ENCODE measurements around the gene SH2B3.
"Not testable (repeated sequence)": the region's sequence is repeated elsewhere in the genome, so short reads cannot be mapped to it uniquely, and the experiment has no call there.

Gene SH2B3

GRCh38 chr12:111367661-111368221, 38.0 kb upstream of the SH2B3 start:
- Histone ChIP-seq H3K36me3 (ENCODE audit: control insufficient read depth, insufficient read depth, low read length) (no peaks in the 10 kb centered on the region), H3K4me3 (replicated peaks; ENCODE audit: low read depth, low read length) (no peak overlapping the region), H3K27me3 (replicated peaks; ENCODE audit: control insufficient read depth, insufficient read depth, low read length) (no peaks in the 10 kb centered on the region)
- TF ChIP-seq, protein P1, sequence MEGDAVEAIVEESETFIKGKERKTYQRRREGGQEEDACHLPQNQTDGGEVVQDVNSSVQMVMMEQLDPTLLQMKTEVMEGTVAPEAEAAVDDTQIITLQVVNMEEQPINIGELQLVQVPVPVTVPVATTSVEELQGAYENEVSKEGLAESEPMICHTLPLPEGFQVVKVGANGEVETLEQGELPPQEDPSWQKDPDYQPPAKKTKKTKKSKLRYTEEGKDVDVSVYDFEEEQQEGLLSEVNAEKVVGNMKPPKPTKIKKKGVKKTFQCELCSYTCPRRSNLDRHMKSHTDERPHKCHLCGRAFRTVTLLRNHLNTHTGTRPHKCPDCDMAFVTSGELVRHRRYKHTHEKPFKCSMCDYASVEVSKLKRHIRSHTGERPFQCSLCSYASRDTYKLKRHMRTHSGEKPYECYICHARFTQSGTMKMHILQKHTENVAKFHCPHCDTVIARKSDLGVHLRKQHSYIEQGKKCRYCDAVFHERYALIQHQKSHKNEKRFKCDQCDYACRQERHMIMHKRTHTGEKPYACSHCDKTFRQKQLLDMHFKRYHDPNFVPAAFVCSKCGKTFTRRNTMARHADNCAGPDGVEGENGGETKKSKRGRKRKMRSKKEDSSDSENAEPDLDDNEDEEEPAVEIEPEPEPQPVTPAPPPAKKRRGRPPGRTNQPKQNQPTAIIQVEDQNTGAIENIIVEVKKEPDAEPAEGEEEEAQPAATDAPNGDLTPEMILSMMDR (IDR thresholded peaks at IDR 0.05; ENCODE audit: insufficient read depth, low read length, poor library complexity, severe bottlenecking): no peak
- no peak for DNase-seq (ENCODE audit: extremely low read depth, insufficient read length)

DNA sequence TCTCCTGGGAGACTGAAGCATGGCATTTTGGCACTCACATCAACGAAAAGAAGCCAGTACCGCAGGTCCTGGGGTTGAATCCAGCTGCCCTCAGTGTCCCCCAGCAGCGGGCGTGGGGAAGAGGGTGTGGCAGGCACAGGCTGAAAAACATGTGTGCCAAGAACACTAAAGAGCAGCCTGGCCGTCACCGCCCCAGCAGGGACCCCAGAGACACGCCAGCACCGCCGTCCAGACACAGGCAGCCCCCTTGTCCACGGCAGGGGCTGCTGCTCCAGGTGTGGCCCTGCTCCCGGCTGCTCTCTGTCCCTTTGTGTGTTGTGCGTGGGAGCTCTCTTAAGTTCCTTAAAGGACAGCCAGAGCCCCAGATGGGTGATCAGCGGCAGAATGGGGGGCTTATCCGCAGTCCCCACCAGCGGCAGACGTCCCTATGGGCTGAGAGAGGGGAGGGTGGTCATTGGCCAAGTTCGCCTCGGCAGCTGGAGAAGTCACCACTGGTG, 37.4 kb upstream of the SH2B3 start:
- Histone ChIP-seq H3K36me3 (ENCODE audit: control insufficient read depth, insufficient read depth, low read length) (no peaks in the 10 kb centered on the region), H3K27me3 (replicated peaks; ENCODE audit: control insufficient read depth, insufficient read depth, low read length) (no peaks in the 10 kb centered on the region), H3K4me3 (replicated peaks; ENCODE audit: low read depth, low read length) (peak overlapping the region; percentile 80)
- TF ChIP-seq, protein P1 (IDR thresholded peaks at IDR 0.05; ENCODE audit: insufficient read depth, low read length, poor library complexity, severe bottlenecking): no peak
- no peak for DNase-seq (ENCODE audit: extremely low read depth, insufficient read length)

GRCh38 chr12:111368788-111369495, 36.8 kb upstream of the SH2B3 start, which contains the start of gene PHETA1:
TSS of gene PHETA1 (minus strand) at chr12:111369095. CDS start at chr12:111363427, 5,668 bp downstream.
- DNase-seq (ENCODE audit: extremely low read depth, insufficient read length): peak; percentile 84
- Histone ChIP-seq H3K27me3 (replicated peaks; ENCODE audit: control insufficient read depth, insufficient read depth, low read length) (no peaks in the 10 kb centered on the region), H3K4me3 (replicated peaks; ENCODE audit: low read depth, low read length) (peak within 1 kb of the TSS; percentile 80), H3K36me3 (ENCODE audit: control insufficient read depth, insufficient read depth, low read length) (no peaks in the 10 kb centered on the region)
- TF ChIP-seq, protein P1 (IDR thresholded peaks at IDR 0.05; ENCODE audit: insufficient read depth, low read length, poor library complexity, severe bottlenecking): no peak

- no peaks in the 10 kb centered on the region for H3K27me3 ChIP-seq (replicated peaks; ENCODE audit: control insufficient read depth, insufficient read depth, low read length)
- TF ChIP-seq, protein P1 (IDR thresholded peaks at IDR 0.05; ENCODE audit: insufficient read depth, low read length, poor library complexity, severe bottlenecking): no peak
- no peak for DNase-seq (ENCODE audit: extremely low read depth, insufficient read length)
- H3K4me3 ChIP-seq (replicated peaks; ENCODE audit: low read depth, low read length): peak overlapping the region; percentile 80
- H3K36me3 ChIP-seq (ENCODE audit: control insufficient read depth, insufficient read depth, low read length): no peaks in the 10 kb centered on the region
Observed at GRCh38 chr12:111369496-111370220, 36.1 kb upstream of the SH2B3 start.

DNA sequence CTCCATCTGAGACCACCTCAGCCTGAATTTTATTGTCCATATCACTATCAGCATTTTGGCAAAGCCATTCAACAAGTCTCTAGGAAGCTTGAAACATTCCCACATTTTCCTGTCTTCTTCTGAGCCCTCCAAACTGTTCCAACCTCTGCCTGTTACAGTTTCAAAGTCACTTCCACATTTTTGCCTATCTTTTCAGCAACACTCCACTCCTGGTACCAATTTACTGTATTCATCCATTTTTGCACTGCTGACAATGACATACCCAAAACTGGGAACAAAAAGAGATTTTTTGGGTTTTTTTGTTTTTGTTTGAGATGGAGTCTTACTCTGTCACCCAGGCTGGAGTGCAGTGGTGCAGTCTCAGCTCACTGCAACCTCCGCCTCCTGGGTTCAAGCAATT, 32.5 kb upstream of the SH2B3 start:
- not testable (repeated sequence) for H3K27me3 ChIP-seq (replicated peaks; ENCODE audit: control insufficient read depth, insufficient read depth, low read length); DNase-seq (ENCODE audit: extremely low read depth, insufficient read length); H3K36me3 ChIP-seq (ENCODE audit: control insufficient read depth, insufficient read depth, low read length); H3K4me3 ChIP-seq (replicated peaks; ENCODE audit: low read depth, low read length)

- H3K36me3 ChIP-seq (ENCODE audit: control insufficient read depth, insufficient read depth, low read length): no peaks in the 10 kb centered on the region
- H3K4me3 ChIP-seq (replicated peaks; ENCODE audit: low read depth, low read length): no peak overlapping the region
- TF ChIP-seq, protein P1 (IDR thresholded peaks at IDR 0.05; ENCODE audit: insufficient read depth, low read length, poor library complexity, severe bottlenecking): no peak
- no peak for DNase-seq (ENCODE audit: extremely low read depth, insufficient read length)
- H3K27me3 ChIP-seq (replicated peaks; ENCODE audit: control insufficient read depth, insufficient read depth, low read length): no peaks in the 10 kb centered on the region
Observed at GRCh38 chr12:111377440-111377839, 28.3 kb upstream of the SH2B3 start.
